GM12801 (cell line): ENCODE measurements around the gene RAB18.

Experiments
- TF ChIP-seq, protein P1 (sequence below): IDR thresholded peaks from one replicate; pipeline ENCODE4 v1.5.1; 2011; ENCODE audit warnings: control low read depth; ENCODE audit not compliant: insufficient read length; ENCODE audit errors: extremely low read depth

RAB18 gene

DNA sequence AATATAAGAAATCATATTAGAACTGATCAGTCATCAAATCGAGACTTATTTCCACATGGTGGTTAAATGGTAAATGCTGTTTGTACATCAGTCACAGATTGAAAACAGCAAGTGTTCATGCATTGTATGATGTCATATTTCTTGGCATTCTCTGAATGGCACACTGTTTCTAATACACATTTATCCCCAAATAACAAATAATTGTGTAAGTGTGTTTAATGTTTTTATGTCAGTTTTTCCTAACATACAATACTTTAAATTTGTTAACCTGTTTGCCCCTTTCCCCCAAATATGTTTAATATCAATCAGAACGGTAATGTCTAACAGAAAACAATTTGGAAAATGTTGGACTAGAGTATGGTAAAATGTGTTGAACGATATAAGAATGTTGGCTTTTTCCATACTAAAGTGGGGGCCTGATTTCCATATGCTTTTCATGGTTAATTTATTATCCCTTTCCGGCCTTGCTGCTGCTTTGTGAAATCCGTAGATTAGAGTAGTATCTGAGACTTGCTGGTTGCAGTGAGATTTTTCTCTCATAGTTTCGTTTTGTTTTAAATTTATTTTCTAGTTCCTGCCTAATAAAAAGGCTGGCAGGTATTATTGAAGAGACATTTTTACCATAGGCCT is 23.7 kb downstream of the RAB18 start:
- TF ChIP-seq, protein P1, sequence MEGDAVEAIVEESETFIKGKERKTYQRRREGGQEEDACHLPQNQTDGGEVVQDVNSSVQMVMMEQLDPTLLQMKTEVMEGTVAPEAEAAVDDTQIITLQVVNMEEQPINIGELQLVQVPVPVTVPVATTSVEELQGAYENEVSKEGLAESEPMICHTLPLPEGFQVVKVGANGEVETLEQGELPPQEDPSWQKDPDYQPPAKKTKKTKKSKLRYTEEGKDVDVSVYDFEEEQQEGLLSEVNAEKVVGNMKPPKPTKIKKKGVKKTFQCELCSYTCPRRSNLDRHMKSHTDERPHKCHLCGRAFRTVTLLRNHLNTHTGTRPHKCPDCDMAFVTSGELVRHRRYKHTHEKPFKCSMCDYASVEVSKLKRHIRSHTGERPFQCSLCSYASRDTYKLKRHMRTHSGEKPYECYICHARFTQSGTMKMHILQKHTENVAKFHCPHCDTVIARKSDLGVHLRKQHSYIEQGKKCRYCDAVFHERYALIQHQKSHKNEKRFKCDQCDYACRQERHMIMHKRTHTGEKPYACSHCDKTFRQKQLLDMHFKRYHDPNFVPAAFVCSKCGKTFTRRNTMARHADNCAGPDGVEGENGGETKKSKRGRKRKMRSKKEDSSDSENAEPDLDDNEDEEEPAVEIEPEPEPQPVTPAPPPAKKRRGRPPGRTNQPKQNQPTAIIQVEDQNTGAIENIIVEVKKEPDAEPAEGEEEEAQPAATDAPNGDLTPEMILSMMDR: no peak

DNA sequence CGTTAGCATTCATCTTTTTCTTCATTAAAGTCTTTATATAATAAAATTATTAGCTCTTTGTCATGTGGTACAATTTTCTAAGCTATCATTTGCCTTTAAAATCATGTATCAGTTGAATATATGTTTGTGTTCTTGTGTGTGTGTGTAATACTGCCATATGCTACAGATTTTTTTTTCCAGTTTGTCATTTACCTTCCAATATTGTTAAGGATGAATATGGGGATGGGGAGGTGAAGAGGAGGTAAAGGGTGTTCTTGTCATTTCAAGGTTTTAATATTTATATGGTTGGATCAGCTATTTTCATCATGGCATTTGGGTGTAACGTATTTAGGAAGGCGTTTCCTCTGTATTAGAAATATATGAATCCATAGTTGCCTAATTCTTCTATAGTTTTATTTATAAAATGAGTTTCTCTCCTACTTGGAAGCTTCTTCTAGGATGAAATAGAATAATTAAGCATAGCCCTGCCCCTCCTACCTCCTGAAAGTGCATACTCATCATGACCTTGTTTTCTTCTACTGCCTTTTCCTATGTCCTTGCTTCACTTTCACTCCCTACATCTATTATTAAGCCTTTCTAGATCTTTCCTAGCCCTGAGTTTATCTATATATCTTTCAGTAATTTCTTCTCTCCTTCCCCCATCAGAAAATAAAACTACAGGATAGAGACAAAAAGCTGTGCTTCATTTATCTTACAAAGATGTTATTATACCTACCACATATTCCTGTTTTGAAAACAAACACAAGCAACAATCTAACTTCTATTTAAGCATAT is 25.1 kb downstream of the RAB18 start:
- TF ChIP-seq, protein P1: no peak

DNA sequence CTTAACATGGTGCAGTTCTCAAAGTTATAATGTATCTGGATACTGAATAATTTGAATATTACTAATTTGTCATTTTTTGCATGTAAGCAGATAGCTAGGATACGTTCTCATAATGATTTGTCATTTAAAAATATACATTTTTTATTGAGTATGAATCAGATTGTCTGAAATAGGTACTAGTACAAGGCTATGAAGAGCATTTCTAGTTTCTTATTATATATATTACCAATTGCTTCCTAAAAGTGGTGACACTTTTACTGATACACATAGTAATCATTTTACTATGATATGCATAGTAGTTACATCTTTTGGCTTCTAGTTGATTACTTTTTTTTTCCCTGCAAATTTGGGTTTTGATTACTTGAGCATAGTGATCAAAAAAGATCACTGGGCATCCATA is 26.4 kb downstream of the RAB18 start:
- TF ChIP-seq, protein P1: no peak

- TF ChIP-seq, protein P1: no peak
Measured at GRCh38 chr10:27531336-27531847, 27.3 kb downstream of the RAB18 start.

GRCh38 chr10:27534161-27534700 is 30.1 kb downstream of the RAB18 start:
- TF ChIP-seq, protein P1: no peak

GRCh38 chr10:27535317-27535716 is 31.2 kb downstream of the RAB18 start:
- TF ChIP-seq, protein P1: no peak

- TF ChIP-seq, protein P1: no peak
Measured at GRCh38 chr10:27536437-27536836, 32.3 kb downstream of the RAB18 start.
